Measurements from ENCODE around the gene IFNGR1.

DNA sequence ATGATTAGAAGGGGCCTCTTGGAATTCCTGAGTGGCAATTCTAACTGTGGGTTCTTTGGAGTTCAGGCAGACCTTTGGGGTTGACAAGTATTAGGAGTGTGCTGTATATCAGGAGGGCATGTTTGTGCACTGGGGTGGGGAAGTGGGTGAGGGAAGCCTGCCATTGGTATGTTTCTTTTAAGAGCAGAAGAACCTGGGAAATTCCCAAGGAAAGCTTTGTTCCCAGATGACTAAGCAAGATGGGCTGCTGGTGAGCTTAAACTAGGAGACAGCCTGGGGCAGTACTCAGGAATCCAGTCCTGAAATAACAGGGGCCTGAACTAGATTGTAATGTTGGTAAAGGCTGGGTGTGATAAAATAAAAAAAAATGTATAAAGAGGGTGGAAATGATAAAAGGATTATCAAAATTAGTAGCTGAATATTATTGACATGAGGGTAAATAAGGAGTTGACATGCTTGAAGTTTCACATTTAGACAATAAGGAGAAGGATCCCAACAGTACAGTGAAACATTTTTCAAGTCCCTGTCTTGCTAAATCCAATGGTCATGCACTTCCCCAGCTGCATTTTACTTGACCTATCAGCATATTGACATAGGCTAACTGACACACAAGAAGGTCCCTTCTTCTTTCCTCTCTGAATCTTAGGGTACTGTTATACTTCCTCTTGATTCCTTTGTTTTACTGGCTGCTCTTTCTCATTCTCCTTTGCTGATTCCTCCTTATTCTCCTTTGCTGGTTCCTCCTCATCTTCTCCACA, 18.4 kb upstream of the IFNGR1 start:
- TF ChIP-seq GATA3 (IDR thresholded peaks at IDR 0.05; ENCODE audit: low read depth, low read length) (no peak), GATA2 (IDR thresholded peaks at IDR 0.05; ENCODE audit: low read depth, low read length) (no peak)

Measured in SH-SY5Y (cell line).